Left lung (tissue), 10 donors: ENCODE data around the gene ADAMTS15. TPM values are rescaled to one million over a fixed set of nuclear protein-coding genes. Genes with fewer than 3 reads are reported as not detected.

Experiments used
- ATAC-seq: fragments of 200-7000 bp; cut with Tn5 transposase; one replicate; pipeline ENCODE4 v1.9.1; 2020; ENCODE audit warnings: moderate library complexity
- DNase-seq, 4 donors: peaks; one replicate each; pipeline ENCODE4 v3.0.0-alpha.2; 2013 to 2020
- H3K27ac ChIP-seq, 2 donors: fragments of 200-600 bp; sonication (generic) in 1 of 2; one replicate each; pipeline versions ENCODE4 v1.5.0 to v1.8.0; 2020 to 2021
- H3K27me3 ChIP-seq, 2 donors: fragments of 200-600 bp; sonication (generic) in 1 of 2; one replicate each; pipeline versions ENCODE4 v1.5.0 to v1.8.0; 2020 to 2021
- H3K36me3 ChIP-seq, 2 donors: fragments of 200-600 bp; sonication (generic) in 1 of 2; one replicate each; pipeline versions ENCODE4 v1.5.0 to v1.8.0; 2020 to 2021
- H3K4me1 ChIP-seq, 2 donors: fragments of 200-600 bp; one replicate each; pipeline ENCODE4 v1.8.0; 2021
- H3K4me3 ChIP-seq, 2 donors: fragments of 200-600 bp; sonication (generic) in 1 of 2; one replicate each; pipeline versions ENCODE4 v1.5.0 to v1.8.0; 2020 to 2021; ENCODE audit warnings: mild to moderate bottlenecking in 1 of 2
- H3K9me3 ChIP-seq, 2 donors: fragments of 200-600 bp; sonication (generic) in 1 of 2; one replicate each; pipeline versions ENCODE4 v1.5.0 to v1.8.0; 2020 to 2021
- CTCF ChIP-seq, 2 donors: fragments of 200-600 bp; sonication (generic) in 1 of 2; IDR thresholded peaks; one replicate each; pipeline versions ENCODE4 v1.5.0 to v1.8.0; 2021; ENCODE audit warnings: antibody characterized with exemption in 2 of 2
- intact Hi-C, 2 donors: fragments of 100-400 bp; cut with DNase I; formaldehyde crosslinking; loops; one replicate each; pipeline versions ENCODE4 v1.11.2 to v1.14.2; 2022
- polyA plus RNA-seq, 6 donors: library from polyadenylated mRNA; unstranded; fragments of 120-200 nt; gene quantifications; one replicate each; pipeline ENCODE4 v1.2.1, GENCODE V29; 2013; ENCODE audit not compliant: insufficient read length in 6 of 6
- total RNA-seq, 2 donors: library from RNA; stranded (reverse); fragmentation: NEBNext Ultra II Directional; extraction: Animal tissue kit (Norgen Biotek cat#: 25700); gene quantifications; one replicate each; pipeline ENCODE4 v1.2.1, GENCODE V29; 2021
- donor health status: DM: no; HTN: yes; CAD: no.
- donor health status: DM: no; HTN: no; CAD: no.

ADAMTS15 gene
- total and polyA plus RNA-seq, 8 donors: 11.8 to 49.6 (median 40.0) TPM

- DNase-seq (no peak), ATAC-seq (no peak)
- Histone ChIP-seq H3K27ac (no peak overlapping the region), H3K36me3 (no peaks in the 10 kb centered on the region), H3K4me1 (peaks cover 5 to 13% of the 10 kb centered on the region in 2 donors), H3K4me3 (no peak overlapping the region), H3K9me3 (no peaks in the 10 kb centered on the region), H3K27me3 (peaks cover 0 to 11% of the 10 kb centered on the region in 2 donors)
- intact Hi-C loops: no loop called here
- no peak for TF ChIP-seq CTCF (IDR thresholded peaks at IDR 0.05)
Measured at GRCh38 chr11:130416906-130417305, 31.5 kb upstream of the ADAMTS15 start.

- DNase-seq: no peak
- Histone ChIP-seq H3K4me1 (peaks cover 5 to 13% of the 10 kb centered on the region in 2 donors), H3K4me3 (no peak overlapping the region), H3K9me3 (no peaks in the 10 kb centered on the region), H3K27me3 (peaks cover 0 to 20% of the 10 kb centered on the region in 2 donors), H3K27ac (no peak overlapping the region), H3K36me3 (no peaks in the 10 kb centered on the region)
- no peak for ATAC-seq
- no peak for TF ChIP-seq CTCF (IDR thresholded peaks at IDR 0.05)
- intact Hi-C loops: no loop called here
Measured at GRCh38 chr11:130418210-130418609, 30.2 kb upstream of the ADAMTS15 start.

- Histone ChIP-seq H3K36me3 (no peaks in the 10 kb centered on the region), H3K27ac (no peak overlapping the region), H3K4me3 (no peak overlapping the region), H3K4me1 (peaks cover 5 to 13% of the 10 kb centered on the region in 2 donors), H3K9me3 (no peaks in the 10 kb centered on the region), H3K27me3 (peaks cover 0 to 25% of the 10 kb centered on the region in 2 donors)
- DNase-seq: peak in 1 of 4 donors; percentile 60
- no peak for TF ChIP-seq CTCF (IDR thresholded peaks at IDR 0.05)
- no peak for ATAC-seq
- intact Hi-C loops: no loop called here
Measured at GRCh38 chr11:130418756-130419155, 29.7 kb upstream of the ADAMTS15 start.

- ATAC-seq: peak; percentile 37
Measured at GRCh38 chr11:130420478-130421198, 27.8 kb upstream of the ADAMTS15 start.

More at GRCh38 chr11:130420478-130421198, 27.8 kb upstream of the ADAMTS15 start:
- no peak for TF ChIP-seq CTCF (IDR thresholded peaks at IDR 0.05)
- no peak overlapping the region for H3K27ac ChIP-seq
- intact Hi-C loops: loop anchor here in 1 of 2 donors (10.0 kb wide), 1 partner anchor 206 kb away; no protein-coding TSS in a partner anchor
- peak in 2 of 4 donors; percentile 76 to 86 for DNase-seq
- H3K27me3 ChIP-seq: peaks cover 0 to 38% of the 10 kb centered on the region in 2 donors
- H3K9me3 ChIP-seq: no peaks in the 10 kb centered on the region
- H3K4me3 ChIP-seq: no peak overlapping the region
- H3K4me1 ChIP-seq: peaks cover 5 to 13% of the 10 kb centered on the region in 2 donors
- no peaks in the 10 kb centered on the region for H3K36me3 ChIP-seq
